ENCODE data around the gene RFPL4AL1.
A peak's percentile ranks its signal among the peaks of the same experiment; 100 is the strongest.
"Not testable (repeated sequence)": the region's sequence is repeated elsewhere in the genome, so short reads cannot be mapped to it uniquely, and the experiment has no call there.

The RFPL4AL1 gene

DNA sequence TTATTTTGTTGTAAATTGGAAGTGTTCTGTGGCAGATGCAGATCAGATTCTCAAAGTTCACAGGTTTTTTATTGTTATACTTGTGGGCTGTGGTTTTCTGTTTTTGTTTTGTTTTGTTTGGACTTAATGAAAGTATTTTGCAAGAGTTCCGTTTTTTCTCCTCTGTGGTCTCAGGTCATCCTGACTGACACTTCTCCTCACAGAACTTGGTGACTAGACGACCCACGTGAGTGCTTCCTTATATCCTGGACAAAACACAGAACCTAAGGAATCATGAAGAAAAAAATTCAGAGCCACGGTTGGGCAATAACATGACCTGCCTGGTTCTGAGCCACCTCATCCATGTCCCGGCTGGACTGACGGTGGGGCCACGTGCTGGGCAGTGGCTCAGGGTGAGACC lies 2.5 kb upstream of the RFPL4AL1 start:
- DNase-seq (ENCODE audit: extremely low spot score): no peak
- TF ChIP-seq FOXA1 (IDR thresholded peaks at IDR 0.05) (no peak), SUZ12 (IDR thresholded peaks at IDR 0.05) (no peak)
- POLR2A ChIA-PET: no interaction called here
- CTCF ChIA-PET: no interaction called here

DNA sequence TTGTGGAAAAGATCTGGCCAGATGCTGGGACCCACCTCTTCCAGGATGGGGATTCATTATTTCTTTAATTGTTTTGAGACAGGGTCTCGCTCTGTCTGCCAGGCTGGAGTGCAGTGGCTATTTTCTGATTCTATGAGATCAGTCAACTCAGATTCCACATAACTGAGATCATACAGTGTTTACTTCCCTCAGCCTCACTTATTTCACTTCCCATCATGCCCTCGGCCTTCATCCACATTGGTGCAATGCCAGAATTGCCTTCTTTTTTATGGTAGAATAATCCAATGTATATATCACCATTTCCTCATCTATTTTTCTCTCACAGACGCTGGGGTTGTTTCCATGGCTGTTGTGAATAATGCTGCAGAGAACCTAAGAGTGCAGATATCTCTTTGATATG lies 714 bp downstream of the RFPL4AL1 start:
- DNase-seq (ENCODE audit: extremely low spot score); CTCF ChIA-PET; POLR2A ChIA-PET: not testable (repeated sequence)

GRCh38 chr19:55777528-55777927 lies 8.6 kb downstream of the RFPL4AL1 start:
- no peak for TF ChIP-seq SP1 (IDR thresholded peaks at IDR 0.05)
- no peak for TF ChIP-seq ZNF384 (IDR thresholded peaks at IDR 0.05)
- TF ChIP-seq FOXA1 (IDR thresholded peaks at IDR 0.05): no peak
- no peak for TF ChIP-seq TARDBP (IDR thresholded peaks at IDR 0.05)
- no peak for TF ChIP-seq NFRKB (IDR thresholded peaks at IDR 0.05)
- no peak for TF ChIP-seq SUZ12 (IDR thresholded peaks at IDR 0.05)
- TF ChIP-seq, protein P1, sequence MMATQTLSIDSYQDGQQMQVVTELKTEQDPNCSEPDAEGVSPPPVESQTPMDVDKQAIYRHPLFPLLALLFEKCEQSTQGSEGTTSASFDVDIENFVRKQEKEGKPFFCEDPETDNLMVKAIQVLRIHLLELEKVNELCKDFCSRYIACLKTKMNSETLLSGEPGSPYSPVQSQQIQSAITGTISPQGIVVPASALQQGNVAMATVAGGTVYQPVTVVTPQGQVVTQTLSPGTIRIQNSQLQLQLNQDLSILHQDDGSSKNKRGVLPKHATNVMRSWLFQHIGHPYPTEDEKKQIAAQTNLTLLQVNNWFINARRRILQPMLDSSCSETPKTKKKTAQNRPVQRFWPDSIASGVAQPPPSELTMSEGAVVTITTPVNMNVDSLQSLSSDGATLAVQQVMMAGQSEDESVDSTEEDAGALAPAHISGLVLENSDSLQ (IDR thresholded peaks at IDR 0.05): no peak
- no peak for TF ChIP-seq FOXK2 (IDR thresholded peaks at IDR 0.05)
- no peak for TF ChIP-seq BHLHE40 (IDR thresholded peaks at IDR 0.05; ENCODE audit: borderline replicate concordance)
- no peak for TF ChIP-seq ELF4 (IDR thresholded peaks at IDR 0.05)
- TF ChIP-seq HDGF (IDR thresholded peaks at IDR 0.05; ENCODE audit: borderline replicate concordance): no peak
- no peak for TF ChIP-seq FOXM1 (IDR thresholded peaks at IDR 0.05; ENCODE audit: borderline replicate concordance)
- TF ChIP-seq ARNT (IDR thresholded peaks at IDR 0.05): no peak
- TF ChIP-seq L3MBTL2 (conservative IDR thresholded peaks at IDR 0.05): no peak
- no peak for TF ChIP-seq CTBP1 (IDR thresholded peaks at IDR 0.05; ENCODE audit: borderline replicate concordance)
- CTCF ChIA-PET: no interaction called here
- peak; percentile 13 for DNase-seq (ENCODE audit: extremely low spot score)
- POLR2A ChIA-PET: interaction anchor here (0.7 kb wide), 1 partner anchor 156 kb away, joined by 3 read pairs; no protein-coding TSS in a partner anchor

DNA sequence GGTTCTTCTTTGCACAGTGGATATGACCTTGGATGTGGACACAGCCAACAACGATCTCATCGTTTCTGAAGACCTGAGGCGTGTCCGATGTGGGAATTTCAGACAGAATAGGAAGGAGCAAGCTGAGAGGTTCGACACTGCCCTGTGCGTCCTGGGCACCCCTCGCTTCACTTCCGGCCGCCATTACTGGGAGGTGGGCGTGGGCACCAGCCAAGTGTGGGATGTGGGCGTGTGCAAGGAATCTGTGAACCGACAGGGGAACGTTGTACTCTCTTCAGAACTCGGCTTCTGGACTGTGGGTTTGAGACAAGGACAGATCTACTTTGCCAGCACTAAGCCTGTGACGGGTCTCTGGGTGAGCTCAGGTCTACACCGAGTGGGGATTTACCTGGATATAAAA lies 9.4 kb downstream of the RFPL4AL1 start:
- ChIA-PET POLR2A (no interaction called here), CTCF (no interaction called here)
- no peak for DNase-seq (ENCODE audit: extremely low spot score)

GRCh38 chr19:55781112-55781511 lies 12.2 kb downstream of the RFPL4AL1 start:
- TF ChIP-seq BHLHE40 (IDR thresholded peaks at IDR 0.05; ENCODE audit: borderline replicate concordance): no peak
- no peak for TF ChIP-seq SUZ12 (IDR thresholded peaks at IDR 0.05)
- no peak for TF ChIP-seq TARDBP (IDR thresholded peaks at IDR 0.05)
- CTCF ChIA-PET: no interaction called here
- POLR2A ChIA-PET: no interaction called here
- DNase-seq (ENCODE audit: extremely low spot score): no peak

More for the DNA sequence above, 9.4 kb downstream of the RFPL4AL1 start:
- no peak for TF ChIP-seq L3MBTL2 (conservative IDR thresholded peaks at IDR 0.05)
- no peak for TF ChIP-seq FOXA1 (IDR thresholded peaks at IDR 0.05)

DNA sequence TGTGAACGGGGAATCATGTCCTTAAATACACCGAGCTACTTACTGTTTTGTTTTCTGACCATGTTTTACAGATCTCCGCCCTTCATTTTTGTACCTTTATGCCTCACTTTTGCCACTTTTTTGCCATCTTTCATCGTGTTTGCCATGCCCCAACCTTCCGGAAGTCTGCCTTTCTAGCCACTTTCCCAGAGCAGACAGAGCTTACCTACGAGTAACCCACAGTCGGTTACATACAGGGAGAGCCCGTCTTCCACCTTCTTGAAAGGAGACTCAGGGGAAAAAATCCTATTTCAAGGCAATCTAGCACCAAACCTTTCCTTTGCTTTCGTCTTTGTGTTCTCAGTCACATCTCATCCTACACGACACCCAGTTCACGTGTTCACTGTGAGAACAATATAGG lies 26.1 kb downstream of the RFPL4AL1 start:
- POLR2A ChIA-PET: no interaction called here
- CTCF ChIA-PET: no interaction called here
- no peak for DNase-seq (ENCODE audit: extremely low spot score)
- TF ChIP-seq HDGF (IDR thresholded peaks at IDR 0.05; ENCODE audit: borderline replicate concordance) (no peak), ARNT (IDR thresholded peaks at IDR 0.05) (no peak), CTBP1 (IDR thresholded peaks at IDR 0.05; ENCODE audit: borderline replicate concordance) (no peak), TARDBP (IDR thresholded peaks at IDR 0.05) (no peak), FOXA1 (IDR thresholded peaks at IDR 0.05) (no peak), SP1 (IDR thresholded peaks at IDR 0.05) (no peak), FOXM1 (IDR thresholded peaks at IDR 0.05; ENCODE audit: borderline replicate concordance) (no peak), BHLHE40 (IDR thresholded peaks at IDR 0.05; ENCODE audit: borderline replicate concordance) (no peak), LEF1 (IDR thresholded peaks at IDR 0.05; ENCODE audit: borderline replicate concordance) (no peak), NFRKB (IDR thresholded peaks at IDR 0.05) (no peak), FOXK2 (IDR thresholded peaks at IDR 0.05) (no peak)

DNA sequence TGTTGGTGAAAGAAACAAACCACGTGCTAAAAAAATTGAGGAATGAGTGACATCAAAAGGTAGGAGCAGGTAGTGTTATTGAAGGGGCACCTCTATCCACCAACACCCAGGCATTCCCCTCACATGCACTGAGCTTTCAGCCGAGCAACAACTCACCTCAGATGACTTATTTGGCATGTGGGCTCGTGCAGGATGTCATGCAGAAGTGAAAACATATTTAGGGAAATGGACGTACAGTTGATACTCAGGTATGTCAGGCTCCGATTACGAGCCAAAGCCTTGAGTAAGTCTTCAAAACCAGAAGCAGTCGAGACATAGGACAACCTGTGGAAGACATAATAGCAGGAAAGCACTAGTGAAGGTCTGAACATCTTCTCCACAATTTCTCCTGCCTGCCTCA lies 32.5 kb downstream of the RFPL4AL1 start:
- POLR2A ChIA-PET: no interaction called here
- TF ChIP-seq ZNF384 (IDR thresholded peaks at IDR 0.05) (no peak), ELF4 (IDR thresholded peaks at IDR 0.05) (no peak), CTBP1 (IDR thresholded peaks at IDR 0.05; ENCODE audit: borderline replicate concordance) (no peak), SP1 (IDR thresholded peaks at IDR 0.05) (no peak), BHLHE40 (IDR thresholded peaks at IDR 0.05; ENCODE audit: borderline replicate concordance) (no peak), SUZ12 (IDR thresholded peaks at IDR 0.05) (no peak), L3MBTL2 (conservative IDR thresholded peaks at IDR 0.05) (no peak), HDGF (IDR thresholded peaks at IDR 0.05; ENCODE audit: borderline replicate concordance) (no peak), LEF1 (IDR thresholded peaks at IDR 0.05; ENCODE audit: borderline replicate concordance) (no peak), FOXM1 (IDR thresholded peaks at IDR 0.05; ENCODE audit: borderline replicate concordance) (no peak), FOXK2 (IDR thresholded peaks at IDR 0.05) (no peak), FOXA1 (IDR thresholded peaks at IDR 0.05) (no peak), TARDBP (IDR thresholded peaks at IDR 0.05) (no peak)
- TF ChIP-seq, protein P1 (IDR thresholded peaks at IDR 0.05): no peak
- CTCF ChIA-PET: no interaction called here
- no peak for DNase-seq (ENCODE audit: extremely low spot score)

DNA sequence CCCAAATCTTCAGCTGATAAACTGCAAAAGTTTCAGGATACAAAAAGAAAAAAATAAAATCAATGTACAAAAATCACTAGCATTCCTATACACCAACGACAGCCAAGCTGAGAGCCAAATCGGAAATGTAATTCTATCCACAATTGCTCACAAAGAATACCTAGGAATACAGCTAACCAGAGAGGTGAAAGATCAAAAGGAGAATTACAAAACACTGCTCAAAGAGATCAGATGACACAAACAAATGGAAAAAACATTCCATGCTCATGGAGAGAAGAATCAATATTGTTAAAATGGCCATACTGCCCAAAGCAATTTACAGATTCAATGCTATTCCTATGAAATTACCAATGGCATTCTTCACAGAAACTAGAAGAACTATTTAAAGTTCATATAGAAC lies 33.4 kb downstream of the RFPL4AL1 start:
- ChIA-PET POLR2A (no interaction called here), CTCF (no interaction called here)
- no peak for DNase-seq (ENCODE audit: extremely low spot score)
- TF ChIP-seq ZNF384 (IDR thresholded peaks at IDR 0.05) (no peak), FOXK2 (IDR thresholded peaks at IDR 0.05) (no peak), L3MBTL2 (conservative IDR thresholded peaks at IDR 0.05) (no peak), NFRKB (IDR thresholded peaks at IDR 0.05) (no peak), ELF4 (IDR thresholded peaks at IDR 0.05) (no peak), TARDBP (IDR thresholded peaks at IDR 0.05) (no peak), LEF1 (IDR thresholded peaks at IDR 0.05; ENCODE audit: borderline replicate concordance) (no peak), HDGF (IDR thresholded peaks at IDR 0.05; ENCODE audit: borderline replicate concordance) (no peak), SUZ12 (IDR thresholded peaks at IDR 0.05) (no peak), SP1 (IDR thresholded peaks at IDR 0.05) (no peak), CTBP1 (IDR thresholded peaks at IDR 0.05; ENCODE audit: borderline replicate concordance) (no peak)
